G401 (cell line): ENCODE measurements around the gene SPIB. TPM values are rescaled to one million over a fixed set of nuclear protein-coding genes. Genes with fewer than 3 reads are reported as not detected.
"Not testable (repeated sequence)": the region's sequence is repeated elsewhere in the genome, so short reads cannot be mapped to it uniquely, and the experiment has no call there.

Source experiments
- DNase-seq: peaks from one replicate; pipeline ENCODE4 v3.0.0-alpha.2; 2015; ENCODE audit warnings: low spot score
- in situ Hi-C: cut with HindIII; loops from 2 replicates; pipeline ENCODE4 v1.10.0; 2016; ENCODE audit warnings: low sequenced_read_pairs, mixed read lengths
- total RNA-seq: library from RNA; depleted of rRNA; stranded (reverse); fragments of >200 nt; shearing (Covaris generic); gene quantifications from 2 replicates; pipeline ENCODE4 v1.2.3, GENCODE V29; 2014

SPIB gene
- total RNA-seq, 1 experiment from 2014 or later = 0.44 TPM

GRCh38 chr19:50433201-50434180, 14.8 kb downstream of the SPIB start:
- in situ Hi-C loops = no loop called here
- no peak for DNase-seq

- DNase-seq = no peak
These were observed 15.8 kb downstream of the SPIB start for GRCh38 chr19:50434525-50434924.

GRCh38 chr19:50435221-50435620, 16.5 kb downstream of the SPIB start:
- in situ Hi-C loops = no loop called here
- DNase-seq = no peak

More at GRCh38 chr19:50434525-50434924, 15.8 kb downstream of the SPIB start:
- in situ Hi-C loops = no loop called here

GRCh38 chr19:50435627-50436026, 16.9 kb downstream of the SPIB start:
- no peak for DNase-seq
- in situ Hi-C loops = no loop called here

GRCh38 chr19:50437862-50438449, 19.2 kb downstream of the SPIB start:
- DNase-seq = no peak
- in situ Hi-C loops = no loop called here

- DNase-seq, in situ Hi-C loops: not testable (repeated sequence)
These were observed 20.4 kb downstream of the SPIB start for GRCh38 chr19:50439130-50439529.

GRCh38 chr19:50444059-50444458, 25.3 kb downstream of the SPIB start:
- no peak for DNase-seq
- in situ Hi-C loops = no loop called here

- no peak for DNase-seq
- in situ Hi-C loops = no loop called here
These were observed 28.3 kb downstream of the SPIB start for GRCh38 chr19:50447053-50447452.

- in situ Hi-C loops = no loop called here
- no peak for DNase-seq
These were observed 29.0 kb downstream of the SPIB start for GRCh38 chr19:50447750-50448149.

- in situ Hi-C loops = no loop called here
- DNase-seq = no peak
These were observed 30.6 kb downstream of the SPIB start for GRCh38 chr19:50449236-50449899.

GRCh38 chr19:50450369-50451222, 31.9 kb downstream of the SPIB start:
- in situ Hi-C loops = no loop called here
- DNase-seq = no peak

- no peak for DNase-seq
- in situ Hi-C loops = no loop called here
These were observed 32.4 kb downstream of the SPIB start for GRCh38 chr19:50451223-50451534.

GRCh38 chr19:50453243-50453642, 34.5 kb downstream of the SPIB start:
- DNase-seq = no peak
- in situ Hi-C loops = no loop called here

GRCh38 chr19:50455992-50456391, 37.3 kb downstream of the SPIB start:
- no peak for DNase-seq
- in situ Hi-C loops = no loop called here

- in situ Hi-C loops = no loop called here
- DNase-seq = no peak
These were observed 38.6 kb downstream of the SPIB start for GRCh38 chr19:50457300-50457699.

GRCh38 chr19:50458396-50459066, 39.8 kb downstream of the SPIB start:
- DNase-seq = no peak

GRCh38 chr19:50459067-50459456, 40.3 kb downstream of the SPIB start:
- in situ Hi-C loops = no loop called here
- DNase-seq = no peak

More at GRCh38 chr19:50458396-50459066, 39.8 kb downstream of the SPIB start:
- in situ Hi-C loops = no loop called here

GRCh38 chr19:50459638-50460037, 40.9 kb downstream of the SPIB start:
- in situ Hi-C loops = no loop called here
- DNase-seq = no peak
